Bone marrow (tissue), 2 donors: ENCODE data around the gene TCF4.

Source experiments
- DNase-seq, 2 donors: peaks; one replicate each; lab custom pipeline; 2025; lab: John Stamatoyannopoulos, UW

Gene TCF4

DNA sequence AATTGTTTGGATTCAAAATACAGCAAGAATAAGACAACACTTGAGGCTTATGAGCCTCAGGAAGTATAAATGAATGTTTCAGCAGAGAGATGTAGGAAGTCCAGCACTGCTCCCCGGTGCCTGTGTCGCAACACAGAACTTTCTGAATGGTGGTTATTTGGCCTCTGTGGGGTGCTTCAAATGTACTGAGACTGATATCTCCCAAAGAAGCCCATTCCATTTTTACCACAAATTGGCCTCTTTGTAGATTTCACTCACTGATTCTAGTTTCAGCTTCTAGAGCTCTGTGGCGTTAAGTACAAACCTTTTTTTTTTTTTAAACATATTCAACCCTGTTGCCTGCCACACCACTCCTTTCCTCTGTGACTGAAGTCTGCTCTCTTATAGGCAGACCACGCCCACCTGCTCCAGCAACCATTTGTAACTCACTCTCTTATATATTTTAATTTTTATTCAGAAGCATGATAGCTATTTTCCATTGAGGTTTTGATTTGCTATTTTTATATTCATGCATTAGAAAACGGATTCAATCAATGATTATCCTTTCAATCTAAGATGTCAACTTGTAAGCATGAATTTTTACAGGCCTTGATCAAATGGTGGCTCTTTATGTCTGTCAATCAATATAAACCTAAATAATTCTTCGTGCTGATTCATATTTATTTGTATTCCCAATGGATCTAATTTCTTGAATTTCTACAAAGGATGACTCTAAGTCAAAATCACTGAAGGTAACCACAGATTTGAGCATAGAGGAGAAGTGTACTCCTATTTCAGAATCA is 351.7 kb downstream of the TCF4 start:
- DNase-seq: peak in 1 of 2 donors; percentile 0

DNA sequence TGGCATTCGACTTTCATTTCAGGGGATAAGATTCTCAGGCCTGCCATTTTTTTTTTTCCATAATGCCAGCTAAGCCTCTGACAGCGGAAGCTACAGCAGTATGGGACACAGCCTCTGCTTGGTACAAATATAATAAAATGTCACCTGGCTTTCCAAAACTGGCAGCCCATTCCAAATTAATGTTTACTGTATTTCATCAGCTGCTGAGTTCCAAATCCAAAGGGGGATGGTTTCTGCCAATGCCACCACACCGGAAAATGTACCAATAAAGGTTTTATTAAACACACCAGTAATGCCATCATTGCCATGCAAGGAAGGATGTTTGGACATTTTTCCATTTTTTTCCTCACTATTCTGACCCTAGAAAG is 352.9 kb downstream of the TCF4 start:
- no peak for DNase-seq

DNA sequence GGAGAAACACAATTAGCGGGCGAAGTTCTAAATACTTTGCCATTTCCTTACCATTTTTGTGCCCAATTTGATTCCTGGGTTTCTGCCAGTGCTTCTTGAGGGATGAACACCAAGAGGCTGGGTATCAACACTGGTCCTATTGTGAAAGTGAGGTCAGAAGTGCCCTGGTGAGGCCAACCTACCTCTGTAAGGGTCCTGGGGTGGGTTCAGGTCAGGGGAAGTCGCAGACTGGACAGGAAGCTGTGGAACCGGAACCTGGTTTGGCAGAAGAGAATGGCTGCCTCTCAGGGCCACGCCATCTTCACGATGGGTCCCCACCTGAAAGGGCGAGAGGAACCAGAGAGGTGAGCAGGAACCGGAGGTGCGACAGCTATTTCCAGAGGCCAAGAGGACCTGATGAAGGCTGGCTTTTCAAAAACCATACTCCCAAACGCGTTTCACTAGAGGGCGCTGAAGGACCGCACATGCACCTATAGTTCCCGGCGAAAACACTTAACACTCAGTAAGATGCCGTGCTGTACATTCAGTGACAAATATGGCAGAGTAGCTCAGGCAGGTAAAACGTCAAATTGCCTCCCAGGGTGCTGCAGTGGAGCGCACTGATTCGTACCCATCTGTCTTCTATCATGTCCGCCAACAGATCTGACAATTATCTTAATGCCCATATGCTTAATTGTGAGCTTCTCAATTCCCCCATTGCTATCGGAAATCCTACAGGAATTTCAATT is 353.5 kb downstream of the TCF4 start:
- DNase-seq: peak; percentile 20 to 58

- DNase-seq: no peak
Measured at GRCh38 chr18:55233857-55234256, 354.1 kb downstream of the TCF4 start.

GRCh38 chr18:55232506-55232905 is 355.5 kb downstream of the TCF4 start:
- DNase-seq: no peak

GRCh38 chr18:55229682-55230081 is 358.3 kb downstream of the TCF4 start:
- no peak for DNase-seq

- DNase-seq: no peak
Measured at GRCh38 chr18:55228707-55229106, 359.3 kb downstream of the TCF4 start.

GRCh38 chr18:55228191-55228590 is 359.8 kb downstream of the TCF4 start:
- no peak for DNase-seq

- no peak for DNase-seq
Measured at GRCh38 chr18:55227771-55228170, 360.2 kb downstream of the TCF4 start.

- DNase-seq: no peak
Measured at GRCh38 chr18:55226044-55226443, 361.9 kb downstream of the TCF4 start.

GRCh38 chr18:55224086-55224625 is 363.8 kb downstream of the TCF4 start:
- DNase-seq: no peak

- DNase-seq: no peak
Measured at GRCh38 chr18:55221622-55222021, 366.4 kb downstream of the TCF4 start.

DNA sequence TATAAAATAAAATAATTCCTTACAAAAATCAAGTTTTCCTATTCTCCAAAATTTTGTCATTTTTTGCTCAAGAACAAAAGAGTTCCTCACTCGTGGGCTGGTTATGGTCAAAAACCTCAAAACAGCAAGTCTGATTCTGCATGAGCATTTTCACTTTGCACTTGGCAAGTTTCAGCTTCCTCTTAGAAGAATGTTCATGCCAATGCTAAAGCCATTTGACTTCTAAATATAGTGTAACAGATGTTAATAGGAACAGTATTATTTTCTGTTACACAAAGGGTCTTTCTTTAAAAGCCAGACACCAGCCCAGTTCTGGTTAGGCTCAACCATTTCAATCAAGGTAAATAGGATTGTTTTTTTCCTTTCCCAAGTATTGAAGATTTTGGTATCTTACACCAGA is 367.5 kb downstream of the TCF4 start:
- no peak for DNase-seq

GRCh38 chr18:55219823-55220222 is 368.2 kb downstream of the TCF4 start:
- DNase-seq: no peak

- no peak for DNase-seq
Measured at GRCh38 chr18:55219059-55219458, 368.9 kb downstream of the TCF4 start.

DNA sequence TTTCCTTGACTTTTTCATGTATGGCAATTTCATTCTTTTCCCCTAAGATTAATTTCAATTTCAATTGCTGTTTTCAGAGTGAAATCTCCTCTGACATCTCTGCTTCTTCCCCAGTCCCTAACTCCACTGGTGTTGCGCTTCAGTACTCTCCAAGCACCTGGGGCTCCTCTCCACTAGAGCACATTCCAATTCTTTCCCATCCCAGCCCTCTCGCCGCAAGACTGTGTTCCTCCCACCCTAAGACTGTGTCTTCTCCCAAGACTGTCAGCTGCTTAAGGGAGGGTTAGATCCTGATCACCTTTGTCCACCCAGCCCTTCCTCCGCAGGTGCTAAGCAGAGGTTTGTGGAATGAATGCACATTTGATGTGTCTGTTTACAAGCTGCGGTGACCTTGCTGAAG is 373.0 kb downstream of the TCF4 start:
- no peak for DNase-seq

- no peak for DNase-seq
Measured at GRCh38 chr18:55214534-55214933, 373.5 kb downstream of the TCF4 start.

DNA sequence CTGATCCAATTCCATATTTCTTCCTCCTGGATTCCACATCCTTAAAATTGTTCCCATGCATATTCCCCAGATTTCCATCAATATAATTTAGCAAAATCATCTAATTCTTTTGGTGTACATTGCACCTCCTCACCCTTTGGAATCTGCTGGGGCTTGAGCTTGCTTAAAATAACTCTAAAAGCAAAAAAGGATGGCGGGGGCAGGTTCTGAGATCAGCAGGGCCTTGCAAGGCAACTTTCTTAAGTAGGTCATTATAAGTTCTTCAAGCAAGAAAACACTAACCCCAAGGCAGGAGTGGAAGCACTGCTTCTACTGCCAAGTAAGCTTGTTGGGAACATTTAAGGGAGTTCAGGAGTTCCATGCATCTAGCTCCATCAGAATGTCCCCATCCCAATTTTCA is 374.4 kb downstream of the TCF4 start:
- no peak for DNase-seq

GRCh38 chr18:55206927-55207326 is 381.1 kb downstream of the TCF4 start:
- DNase-seq: no peak

- no peak for DNase-seq
Measured at GRCh38 chr18:55202232-55202917, 385.6 kb downstream of the TCF4 start.

- DNase-seq: no peak
Measured at GRCh38 chr18:55199291-55199963, 388.6 kb downstream of the TCF4 start.

DNA sequence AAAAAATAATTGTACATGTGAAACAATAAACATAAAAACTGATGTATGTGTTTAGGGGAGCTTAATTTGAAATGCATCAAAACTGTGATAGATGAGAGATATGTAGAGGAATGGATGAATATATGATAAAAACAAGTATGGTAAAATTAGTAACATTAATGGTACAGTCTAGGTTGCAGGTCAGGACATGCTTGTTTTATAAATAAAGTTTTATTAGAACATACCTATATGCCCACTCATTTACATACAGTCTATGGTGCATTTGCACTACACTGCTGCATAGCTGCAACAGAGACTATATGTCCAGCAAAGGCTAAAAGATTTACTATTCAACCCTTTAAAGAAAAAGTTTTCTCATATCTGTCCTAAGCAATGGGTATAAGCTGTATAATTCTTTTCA is 392.1 kb downstream of the TCF4 start:
- DNase-seq: no peak
